ENCODE data around the gene MLF1.
A peak's percentile ranks its signal among the peaks of the same experiment; 100 is the strongest.

The MLF1 gene

GRCh38 chr3:158574646-158575045, 3.7 kb downstream of the MLF1 start:
- DNase-seq (ENCODE audit: low read depth in 3 of 3), result no peak

- DNase-seq (ENCODE audit: low read depth in 3 of 3), result no peak
These were observed 19.2 kb downstream of the MLF1 start for GRCh38 chr3:158590223-158590622.

GRCh38 chr3:158600787-158601186, 29.8 kb downstream of the MLF1 start:
- no peak for DNase-seq (ENCODE audit: low read depth in 3 of 3)

GRCh38 chr3:158602227-158602626, 31.2 kb downstream of the MLF1 start:
- DNase-seq (ENCODE audit: low read depth in 3 of 3), result no peak

- no peak for DNase-seq (ENCODE audit: low read depth in 3 of 3)
These were observed 47.2 kb downstream of the MLF1 start for GRCh38 chr3:158617982-158618875.

- DNase-seq (ENCODE audit: low read depth in 3 of 3), result no peak
These were observed 54.9 kb downstream of the MLF1 start for GRCh38 chr3:158625881-158626280.

GRCh38 chr3:158631981-158632380, 61.0 kb downstream of the MLF1 start:
- DNase-seq (ENCODE audit: low read depth in 3 of 3), result no peak

- no peak for DNase-seq (ENCODE audit: low read depth in 3 of 3)
These were observed 69.7 kb downstream of the MLF1 start for GRCh38 chr3:158640646-158641045.

GRCh38 chr3:158642005-158642404, 71.0 kb downstream of the MLF1 start:
- DNase-seq (ENCODE audit: low read depth in 3 of 3), result no peak

- DNase-seq (ENCODE audit: low read depth in 3 of 3), result no peak
These were observed 71.6 kb downstream of the MLF1 start for GRCh38 chr3:158642474-158643210.

- DNase-seq (ENCODE audit: low read depth in 3 of 3), result peak; percentile 76 to 81 (median 78)
These were observed 73.4 kb downstream of the MLF1 start, which contains the start of gene GFM1 for GRCh38 chr3:158644345-158644908. Gene GFM1 (plus strand): TSS chr3:158644527. CDS start chr3:158644635, 108 bp downstream.

GRCh38 chr3:158649791-158650190, 78.8 kb downstream of the MLF1 start:
- no peak for DNase-seq (ENCODE audit: low read depth in 3 of 3)

- no peak for DNase-seq (ENCODE audit: low read depth in 3 of 3)
These were observed 80.2 kb downstream of the MLF1 start for GRCh38 chr3:158651192-158651591.

GRCh38 chr3:158652463-158652862, 81.5 kb downstream of the MLF1 start:
- DNase-seq (ENCODE audit: low read depth in 3 of 3), result no peak
